NK-92 (cell line): Measurements from ENCODE around the gene CACHD1.
"Not testable (repeated sequence)": the region's sequence is repeated elsewhere in the genome, so short reads cannot be mapped to it uniquely, and the experiment has no call there.

Source experiments
- DNase-seq: peaks from one replicate; lab custom pipeline; 2025; ENCODE audit not compliant: unreplicated experiment; lab: John Stamatoyannopoulos, UW

Gene CACHD1

GRCh38 chr1:64687725-64688327 lies 217.9 kb downstream of the CACHD1 start:
- no peak for DNase-seq

GRCh38 chr1:64691626-64692025 lies 221.7 kb downstream of the CACHD1 start:
- DNase-seq: no peak

- no peak for DNase-seq
These were observed 223.0 kb downstream of the CACHD1 start for GRCh38 chr1:64692911-64693310.

- DNase-seq: no peak
These were observed 223.5 kb downstream of the CACHD1 start for GRCh38 chr1:64693406-64693805.

GRCh38 chr1:64696879-64697278 lies 226.9 kb downstream of the CACHD1 start:
- no peak for DNase-seq

GRCh38 chr1:64699327-64699726 lies 229.4 kb downstream of the CACHD1 start:
- DNase-seq: no peak

GRCh38 chr1:64701071-64701470 lies 231.1 kb downstream of the CACHD1 start:
- no peak for DNase-seq

GRCh38 chr1:64701886-64702285 lies 232.0 kb downstream of the CACHD1 start:
- DNase-seq: no peak

- not testable (repeated sequence) for DNase-seq
These were observed 232.7 kb downstream of the CACHD1 start for GRCh38 chr1:64702670-64703069.

GRCh38 chr1:64703600-64703999 lies 233.7 kb downstream of the CACHD1 start:
- no peak for DNase-seq

- no peak for DNase-seq
These were observed 235.7 kb downstream of the CACHD1 start for GRCh38 chr1:64705591-64705990.

GRCh38 chr1:64711266-64711665 lies 241.3 kb downstream of the CACHD1 start:
- no peak for DNase-seq

GRCh38 chr1:64712049-64712448 lies 242.1 kb downstream of the CACHD1 start:
- DNase-seq: no peak

- DNase-seq: no peak
These were observed 245.3 kb downstream of the CACHD1 start for GRCh38 chr1:64715186-64715585.

- no peak for DNase-seq
These were observed 251.2 kb downstream of the CACHD1 start for GRCh38 chr1:64721135-64721534.

GRCh38 chr1:64721576-64722145 lies 251.7 kb downstream of the CACHD1 start:
- DNase-seq: no peak

- DNase-seq: no peak
These were observed 257.9 kb downstream of the CACHD1 start for GRCh38 chr1:64727861-64728260.

GRCh38 chr1:64733581-64734286 lies 263.8 kb downstream of the CACHD1 start:
- DNase-seq: no peak

- no peak for DNase-seq
These were observed 264.3 kb downstream of the CACHD1 start for GRCh38 chr1:64734287-64734652.

GRCh38 chr1:64740687-64741086 lies 270.8 kb downstream of the CACHD1 start:
- not testable (repeated sequence) for DNase-seq
